ENCODE results near the gene NEK9.

DNA sequence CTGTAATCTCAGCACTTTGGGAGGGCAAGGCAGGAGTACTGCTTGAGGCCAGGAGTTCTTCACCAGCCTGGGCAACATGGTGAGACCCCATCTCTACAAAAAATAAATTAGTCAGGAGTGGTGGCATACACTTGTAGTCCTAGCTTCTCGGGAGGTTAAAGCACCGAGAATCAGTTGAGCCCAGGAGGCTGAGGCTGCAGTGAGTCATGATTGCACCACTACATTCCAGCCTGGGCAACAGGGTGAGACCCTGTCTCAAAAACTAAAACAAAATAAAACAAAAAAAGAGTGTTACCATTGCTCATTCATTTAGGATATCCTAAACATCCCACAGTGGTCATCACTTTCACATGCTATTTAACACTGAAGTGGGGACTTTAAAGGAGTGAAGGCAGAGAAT is 7.8 kb downstream of the NEK9 start:
- TF ChIP-seq, protein P1, sequence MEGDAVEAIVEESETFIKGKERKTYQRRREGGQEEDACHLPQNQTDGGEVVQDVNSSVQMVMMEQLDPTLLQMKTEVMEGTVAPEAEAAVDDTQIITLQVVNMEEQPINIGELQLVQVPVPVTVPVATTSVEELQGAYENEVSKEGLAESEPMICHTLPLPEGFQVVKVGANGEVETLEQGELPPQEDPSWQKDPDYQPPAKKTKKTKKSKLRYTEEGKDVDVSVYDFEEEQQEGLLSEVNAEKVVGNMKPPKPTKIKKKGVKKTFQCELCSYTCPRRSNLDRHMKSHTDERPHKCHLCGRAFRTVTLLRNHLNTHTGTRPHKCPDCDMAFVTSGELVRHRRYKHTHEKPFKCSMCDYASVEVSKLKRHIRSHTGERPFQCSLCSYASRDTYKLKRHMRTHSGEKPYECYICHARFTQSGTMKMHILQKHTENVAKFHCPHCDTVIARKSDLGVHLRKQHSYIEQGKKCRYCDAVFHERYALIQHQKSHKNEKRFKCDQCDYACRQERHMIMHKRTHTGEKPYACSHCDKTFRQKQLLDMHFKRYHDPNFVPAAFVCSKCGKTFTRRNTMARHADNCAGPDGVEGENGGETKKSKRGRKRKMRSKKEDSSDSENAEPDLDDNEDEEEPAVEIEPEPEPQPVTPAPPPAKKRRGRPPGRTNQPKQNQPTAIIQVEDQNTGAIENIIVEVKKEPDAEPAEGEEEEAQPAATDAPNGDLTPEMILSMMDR (IDR thresholded peaks at IDR 0.05; ENCODE audit: poor library complexity, severe bottlenecking) = no peak
- no peak for TF ChIP-seq TAF1 (IDR thresholded peaks at IDR 0.05; ENCODE audit: low read depth)
- no peak for TF ChIP-seq EP300 (conservative IDR thresholded peaks at IDR 0.05; ENCODE audit: poor library complexity, severe bottlenecking)
- TF ChIP-seq POLR2AphosphoS5 (IDR thresholded peaks at IDR 0.05) = no peak
- TF ChIP-seq EZH2 (IDR thresholded peaks at IDR 0.05; ENCODE audit: borderline replicate concordance, insufficient read depth, low read length, poor library complexity, severe bottlenecking) = no peak
- TF ChIP-seq, protein P2, sequence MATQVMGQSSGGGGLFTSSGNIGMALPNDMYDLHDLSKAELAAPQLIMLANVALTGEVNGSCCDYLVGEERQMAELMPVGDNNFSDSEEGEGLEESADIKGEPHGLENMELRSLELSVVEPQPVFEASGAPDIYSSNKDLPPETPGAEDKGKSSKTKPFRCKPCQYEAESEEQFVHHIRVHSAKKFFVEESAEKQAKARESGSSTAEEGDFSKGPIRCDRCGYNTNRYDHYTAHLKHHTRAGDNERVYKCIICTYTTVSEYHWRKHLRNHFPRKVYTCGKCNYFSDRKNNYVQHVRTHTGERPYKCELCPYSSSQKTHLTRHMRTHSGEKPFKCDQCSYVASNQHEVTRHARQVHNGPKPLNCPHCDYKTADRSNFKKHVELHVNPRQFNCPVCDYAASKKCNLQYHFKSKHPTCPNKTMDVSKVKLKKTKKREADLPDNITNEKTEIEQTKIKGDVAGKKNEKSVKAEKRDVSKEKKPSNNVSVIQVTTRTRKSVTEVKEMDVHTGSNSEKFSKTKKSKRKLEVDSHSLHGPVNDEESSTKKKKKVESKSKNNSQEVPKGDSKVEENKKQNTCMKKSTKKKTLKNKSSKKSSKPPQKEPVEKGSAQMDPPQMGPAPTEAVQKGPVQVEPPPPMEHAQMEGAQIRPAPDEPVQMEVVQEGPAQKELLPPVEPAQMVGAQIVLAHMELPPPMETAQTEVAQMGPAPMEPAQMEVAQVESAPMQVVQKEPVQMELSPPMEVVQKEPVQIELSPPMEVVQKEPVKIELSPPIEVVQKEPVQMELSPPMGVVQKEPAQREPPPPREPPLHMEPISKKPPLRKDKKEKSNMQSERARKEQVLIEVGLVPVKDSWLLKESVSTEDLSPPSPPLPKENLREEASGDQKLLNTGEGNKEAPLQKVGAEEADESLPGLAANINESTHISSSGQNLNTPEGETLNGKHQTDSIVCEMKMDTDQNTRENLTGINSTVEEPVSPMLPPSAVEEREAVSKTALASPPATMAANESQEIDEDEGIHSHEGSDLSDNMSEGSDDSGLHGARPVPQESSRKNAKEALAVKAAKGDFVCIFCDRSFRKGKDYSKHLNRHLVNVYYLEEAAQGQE (IDR thresholded peaks at IDR 0.05; ENCODE audit: borderline replicate concordance) = no peak
- TF ChIP-seq RAD21 (conservative IDR thresholded peaks at IDR 0.05) = no peak
- TF ChIP-seq SMC3 (conservative IDR thresholded peaks at IDR 0.05; ENCODE audit: poor library complexity) = no peak
- TF ChIP-seq MXI1 (conservative IDR thresholded peaks at IDR 0.05; ENCODE audit: poor library complexity, severe bottlenecking) = no peak

Data from neural cell (in vitro differentiated cells).